ENCODE measurements around the gene QPCTL. TPM values are rescaled to one million over a fixed set of nuclear protein-coding genes. Genes with fewer than 3 reads are reported as not detected.

Gene QPCTL
- total and polyA plus RNA-seq, 10 of the 15 experiments (the other 5 are each of a cell fraction or from before 2014, with no cell fraction given), result 1.1 to 22.6 (median 11.2) TPM

- no TSS peak for BruUV-seq (replicated peaks)
Measured at GRCh38 chr19:45701676-45702075, 9.2 kb downstream of the QPCTL start.

GRCh38 chr19:45705115-45705514 lies 12.6 kb downstream of the QPCTL start:
- BruUV-seq (replicated peaks), result no TSS peak
- H3K27ac ChIP-seq (ENCODE audit: control insufficient read depth, insufficient read depth), result 0 out of 2 replicates have a peak overlapping the region, but pooled peaks have one; percentile 26
- TF ChIP-seq HSF1 (IDR thresholded peaks at IDR 0.05; ENCODE audit: low read depth, low read length), result no peak
- TF ChIP-seq POLR2AphosphoS2 (IDR thresholded peaks at IDR 0.05; ENCODE audit: low read depth, low read length), result 0 out of 2 replicates have a peak, but pooled peaks have one; percentile 11
- no peak overlapping the region for H3K4me3 ChIP-seq
- H3K9me3 ChIP-seq (replicated peaks; ENCODE audit: control insufficient read depth, insufficient read depth, low read length), result no peaks in the 10 kb centered on the region
- CTCF ChIA-PET, result interaction anchor here (2.0 to 6.1 kb wide), 2 partner anchors 12 to 74 kb away, joined by 5 to 73 read pairs; partner anchors contain the start of genes QPCTL and SNRPD2
- no peak for ATAC-seq
- intact Hi-C loops (cut with micrococcal nuclease; ENCODE audit: unreplicated experiment), result no loop called here
- SMC1A ChIA-PET (ENCODE audit: uncharacterized antibody, unreplicated experiment), result interaction anchor here (3.8 to 6.0 kb wide), 3 partner anchors 12 to 25 kb away, joined by 27 to 31 read pairs (median 29); partner anchors contain the start of genes FBXO46, QPCTL and SNRPD2
- no peak overlapping the region for H3K4me2 ChIP-seq (ENCODE audit: control insufficient read depth, insufficient read depth)
- no peaks in the 10 kb centered on the region; the same call in 1 of the 2 replicates for H3K79me2 ChIP-seq (ENCODE audit: control insufficient read depth, insufficient read depth, low read length)
- H2AFZ ChIP-seq (ENCODE audit: control insufficient read depth, low read depth, low read length), result no peak overlapping the region
- DNase-seq (ENCODE audit: low read depth, low spot score), result no peak
- peaks cover 2 to 6% of the 10 kb centered on the region in 2 experiments; a peak in 3 of 4 replicates for H3K36me3 ChIP-seq (ENCODE audit: control insufficient read depth in 2 of 2, insufficient read depth in 2 of 2, low read length in 1 of 2)
- RAD21 ChIA-PET (ENCODE audit: unreplicated experiment), result interaction anchor here (4.2 kb wide), 1 partner anchor 13 kb away, joined by 25 read pairs; the partner anchor contains the start of genes QPCTL and SNRPD2
- POLR2A ChIA-PET, result interaction anchor here (1.1 kb wide), 1 partner anchor 13 kb away, joined by 3 read pairs; the partner anchor contains the start of gene QPCTL
- H3K9ac ChIP-seq (ENCODE audit: control insufficient read depth, insufficient read depth, low read length), result no peak overlapping the region
- peaks cover 19% of the 10 kb centered on the region for H3K4me1 ChIP-seq (ENCODE audit: control insufficient read depth, insufficient read depth, low read length)
- 97% methylated on average over 7 of the region's 9 CpGs for WGBS (ENCODE audit: insufficient coverage, insufficient replicate concordance, low lambda C conversion rate, missing lambda C conversion rate)
- H3K27me3 ChIP-seq (replicated peaks in 1 of 2; ENCODE audit: control insufficient read depth in 2 of 2, insufficient read depth in 2 of 2, low read length in 1 of 2), result no peaks in the 10 kb centered on the region
- in situ Hi-C loops (cut with MboI), result no loop called here
- H4K20me1 ChIP-seq (ENCODE audit: control insufficient read depth, insufficient read depth), result no peaks in the 10 kb centered on the region
- no peak for FAIRE-seq

More at GRCh38 chr19:45701676-45702075, 9.2 kb downstream of the QPCTL start:
- ATAC-seq (no peak), DNase-seq (ENCODE audit: low read depth, low spot score) (no peak), FAIRE-seq (no peak)
- no peaks in the 10 kb centered on the region for H3K27me3 ChIP-seq (replicated peaks in 1 of 2; ENCODE audit: control insufficient read depth in 2 of 2, insufficient read depth in 2 of 2, low read length in 1 of 2)
- H3K9ac ChIP-seq (ENCODE audit: control insufficient read depth, insufficient read depth, low read length), result no peak overlapping the region
- CTCF ChIA-PET, result interaction anchor here (0.9 to 6.1 kb wide), 2 partner anchors 8 to 11 kb away, joined by 4 to 73 read pairs; partner anchors contain the start of genes QPCTL and SNRPD2
- H3K36me3 ChIP-seq (ENCODE audit: control insufficient read depth in 2 of 2, insufficient read depth in 2 of 2, low read length in 1 of 2), result peaks cover 2 to 6% of the 10 kb centered on the region in 2 experiments; a peak in 2 of 4 replicates
- H3K79me2 ChIP-seq (ENCODE audit: control insufficient read depth, insufficient read depth, low read length), result no peaks in the 10 kb centered on the region
- in situ Hi-C loops (cut with MboI), result no loop called here
- no peak overlapping the region for H2AFZ ChIP-seq (ENCODE audit: control insufficient read depth, low read depth, low read length)
- H4K20me1 ChIP-seq (ENCODE audit: control insufficient read depth, insufficient read depth), result no peaks in the 10 kb centered on the region
- 75% methylated on average over 7 of the region's 7 CpGs for WGBS (ENCODE audit: insufficient coverage, insufficient replicate concordance, low lambda C conversion rate, missing lambda C conversion rate)
- TF ChIP-seq MAX (IDR thresholded peaks at IDR 0.05; ENCODE audit: low read depth, low read length), result no peak
- RAD21 ChIA-PET (ENCODE audit: unreplicated experiment), result no interaction called here
- intact Hi-C loops (cut with micrococcal nuclease; ENCODE audit: unreplicated experiment), result no loop called here
- H3K27ac ChIP-seq (ENCODE audit: control insufficient read depth, insufficient read depth), result no peak overlapping the region
- no peak overlapping the region for H3K4me3 ChIP-seq
- no peak overlapping the region for H3K4me2 ChIP-seq (ENCODE audit: control insufficient read depth, insufficient read depth)
- peaks cover 7% of the 10 kb centered on the region for H3K4me1 ChIP-seq (ENCODE audit: control insufficient read depth, insufficient read depth, low read length)
- no peaks in the 10 kb centered on the region for H3K9me3 ChIP-seq (replicated peaks; ENCODE audit: control insufficient read depth, insufficient read depth, low read length)
- SMC1A ChIA-PET (ENCODE audit: uncharacterized antibody, unreplicated experiment), result no interaction called here
- POLR2A ChIA-PET, result interaction anchor here (0.6 kb wide), 1 partner anchor 14 kb away, joined by 3 read pairs; no protein-coding TSS in a partner anchor
